Epidermal melanocyte (primary cell): Measurements from ENCODE around the gene LHPP.

Experiments used
- DNase-seq: peaks from one replicate; pipeline ENCODE4 v3.0.0; 2011; ENCODE audit warnings: low spot score; ENCODE audit not compliant: insufficient read length

Gene LHPP

DNA sequence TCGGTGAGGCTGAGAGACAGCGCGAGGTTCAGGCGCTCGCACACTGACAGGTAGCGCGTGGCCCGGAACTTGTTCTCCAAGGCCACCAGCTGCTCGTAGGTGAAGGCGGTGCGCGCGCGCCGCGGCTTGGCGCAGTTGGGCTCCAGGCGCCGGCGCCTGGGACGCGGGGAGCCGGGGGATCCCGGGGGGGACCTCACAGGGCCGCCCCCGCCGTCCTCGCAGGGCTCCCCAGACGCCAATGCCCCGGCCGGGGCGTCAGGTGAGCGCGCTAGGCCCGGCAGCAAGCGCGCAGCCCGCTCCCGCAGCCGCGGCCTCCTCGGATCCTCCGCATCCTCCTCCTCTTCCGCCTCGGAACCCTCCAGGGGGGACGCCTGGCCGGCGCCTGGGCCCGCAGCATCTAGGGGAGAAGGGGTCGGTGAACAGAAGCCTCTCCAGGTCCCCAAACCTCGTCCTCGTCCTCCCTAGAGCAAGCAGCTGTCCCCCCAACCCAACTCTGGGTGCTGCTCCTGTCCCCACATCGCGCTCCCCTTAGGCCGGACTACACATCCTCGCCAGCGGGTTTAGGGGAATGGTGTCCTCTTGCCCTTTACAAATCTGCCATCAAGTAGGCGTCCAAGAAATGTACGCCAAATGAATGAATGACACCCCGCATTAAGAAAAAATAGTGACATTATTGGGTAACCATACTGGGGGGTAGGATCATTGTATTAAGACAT, 13.7 kb upstream of the LHPP start:
- DNase-seq = no peak

DNA sequence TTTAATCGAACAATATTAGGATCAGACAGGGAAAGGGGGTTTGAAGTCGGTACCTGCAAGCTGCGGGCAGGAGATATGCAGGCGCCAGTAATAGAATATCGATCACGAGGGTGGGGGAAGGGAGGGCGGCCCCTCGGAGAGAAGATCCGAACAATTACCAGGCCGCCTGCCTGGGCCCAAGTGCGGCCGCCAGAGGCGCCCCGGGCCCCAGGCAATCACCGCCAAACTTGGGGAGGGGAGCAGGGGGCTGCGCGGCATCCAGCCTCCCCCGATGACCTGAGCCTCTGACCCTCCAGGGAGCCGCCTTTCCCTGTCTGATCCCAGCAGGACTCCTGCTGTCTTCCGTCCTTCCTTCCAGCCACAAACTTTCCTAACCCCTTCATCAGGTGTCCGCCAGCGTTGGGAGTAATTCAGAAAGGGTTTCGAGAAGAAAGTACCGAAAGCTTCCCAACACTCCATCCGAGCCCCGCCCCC, 12.9 kb upstream of the LHPP start:
- no peak for DNase-seq

GRCh38 chr10:124449170-124450011, 12.2 kb upstream of the LHPP start:
- no peak for DNase-seq

- no peak for DNase-seq
Measured at GRCh38 chr10:124450012-124450782, 11.4 kb upstream of the LHPP start, which contains the start of gene NKX1-2. Gene NKX1-2 (minus strand): TSS chr10:124450035. CDS start chr10:124449943, 92 bp downstream.

DNA sequence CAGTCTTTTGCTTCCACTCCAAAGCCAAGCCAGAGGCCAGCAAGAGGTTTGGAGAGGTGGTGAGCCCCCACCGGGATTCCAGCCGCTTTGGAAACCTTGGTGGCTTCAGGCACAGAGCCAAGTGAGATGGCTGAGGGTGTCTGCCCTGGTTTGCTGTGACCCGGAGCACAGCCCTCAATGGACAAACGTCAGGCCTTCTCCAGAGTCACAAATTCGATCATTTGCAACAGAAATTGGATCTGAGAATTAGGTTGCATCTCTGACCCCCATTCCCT, 10.9 kb upstream of the LHPP start:
- DNase-seq = no peak

DNA sequence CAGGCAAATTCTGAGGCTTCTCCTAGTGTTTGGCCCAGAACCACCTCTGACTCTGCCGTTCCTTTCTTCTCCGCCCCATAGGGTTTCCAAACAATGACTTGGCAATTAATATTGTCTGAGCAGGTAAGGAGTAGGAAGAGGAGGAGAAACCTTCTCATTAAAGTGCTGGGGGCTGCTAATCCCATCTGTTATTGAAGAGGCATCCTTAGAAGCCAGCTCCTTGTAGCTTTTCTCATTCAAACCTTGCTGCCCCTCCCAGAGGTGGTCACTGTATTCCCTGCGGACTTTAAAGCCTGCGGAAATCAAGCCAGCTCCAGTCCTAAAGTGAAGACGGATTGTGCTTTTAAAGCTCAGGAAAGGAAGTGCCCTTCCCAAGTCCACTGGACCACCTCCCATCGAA, 10.3 kb upstream of the LHPP start:
- no peak for DNase-seq

DNA sequence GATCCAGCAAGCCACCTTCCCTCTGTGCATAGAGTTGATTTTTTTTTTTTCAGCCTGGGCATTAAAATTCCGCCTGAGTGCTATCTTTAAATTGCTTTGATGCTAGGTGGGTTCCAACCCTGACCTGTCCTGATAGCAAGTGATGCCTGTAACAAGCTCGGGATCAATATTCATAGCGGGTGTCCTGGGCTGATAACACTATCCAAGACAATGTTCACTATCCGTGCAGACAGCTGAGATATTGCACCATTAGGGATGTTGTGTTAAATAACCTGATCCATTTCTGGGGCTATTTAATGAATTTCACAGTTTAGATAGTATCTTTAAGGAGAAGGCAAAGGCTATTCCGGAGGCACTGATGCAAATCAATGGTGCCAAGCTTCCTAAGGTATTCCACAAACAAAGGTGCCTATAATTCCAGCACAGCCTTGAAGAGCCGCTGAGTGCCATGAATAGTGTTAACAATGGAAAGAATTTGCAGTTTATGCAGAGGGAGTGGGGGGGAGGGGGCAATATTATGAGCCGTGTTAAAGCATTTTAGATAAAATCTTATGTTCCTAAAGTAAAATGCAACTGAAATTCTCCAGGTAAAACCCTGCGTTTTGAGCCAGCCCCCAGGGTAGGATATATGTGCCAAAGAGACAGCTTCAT, 7.5 kb upstream of the LHPP start:
- DNase-seq = no peak

- DNase-seq = no peak
Measured at GRCh38 chr10:124455441-124455840, 6.2 kb upstream of the LHPP start.

DNA sequence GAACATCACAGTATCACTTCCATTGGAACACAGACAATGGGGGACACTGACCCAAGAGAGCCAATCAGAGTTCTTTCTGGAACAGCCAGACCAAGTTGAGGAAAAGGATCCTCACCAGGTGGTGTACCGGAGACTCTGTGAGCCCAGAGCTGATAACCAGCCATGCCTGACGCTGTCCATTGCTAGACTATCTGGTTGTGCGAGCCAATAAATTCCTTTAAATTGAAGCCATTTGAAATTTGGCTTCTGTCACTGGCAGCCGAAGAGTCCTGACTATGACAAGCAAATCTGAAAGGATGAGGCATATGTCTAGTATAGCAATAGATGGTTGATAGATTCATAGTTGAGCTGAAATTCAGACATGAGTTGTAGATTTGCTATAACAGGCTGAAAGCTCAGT, 3.1 kb upstream of the LHPP start:
- no peak for DNase-seq

DNA sequence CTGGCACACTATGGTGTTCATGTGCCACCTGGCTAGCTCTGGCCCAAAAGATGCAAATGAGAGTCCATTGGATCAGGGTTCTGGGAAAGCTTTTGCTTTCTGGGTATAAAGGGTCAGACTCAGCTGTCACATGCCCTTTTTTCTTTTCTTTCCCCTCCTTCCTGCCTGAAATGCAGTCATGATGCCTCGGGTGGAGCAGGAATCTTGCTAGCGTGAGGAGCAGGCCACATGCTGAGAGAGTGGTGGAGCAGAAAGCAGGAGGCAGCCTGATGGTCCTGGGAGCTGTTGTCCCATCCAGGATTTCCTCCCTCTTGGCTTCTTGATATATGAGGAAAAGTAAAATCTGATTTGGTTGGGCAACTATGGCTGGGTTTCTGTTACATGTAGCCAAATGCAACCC, 2.7 kb upstream of the LHPP start:
- no peak for DNase-seq

- DNase-seq = no peak
Measured at GRCh38 chr10:124459395-124459794, 2.2 kb upstream of the LHPP start.

DNA sequence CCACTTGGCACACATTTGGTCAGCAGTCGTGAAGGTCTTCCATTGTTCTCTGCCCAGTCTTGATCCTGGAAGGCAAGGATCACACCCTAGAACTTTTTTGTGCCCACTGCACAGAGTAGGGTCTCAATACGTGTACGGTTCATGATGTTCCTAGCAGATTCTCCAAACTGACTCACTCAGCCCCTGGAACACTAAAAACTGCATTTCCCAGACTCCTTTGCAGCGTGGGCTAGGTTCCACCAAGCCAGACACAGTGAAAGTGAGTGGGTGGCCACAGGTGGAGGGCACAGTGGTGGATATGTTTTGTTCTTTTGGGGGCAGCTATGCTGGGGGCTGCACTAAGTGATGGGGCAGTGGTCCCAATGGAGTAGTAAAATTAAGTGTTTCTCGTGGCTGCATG, 1.5 kb upstream of the LHPP start:
- DNase-seq = no peak

GRCh38 chr10:124462348-124462695, 699 bp downstream of the LHPP start:
- DNase-seq = no peak

DNA sequence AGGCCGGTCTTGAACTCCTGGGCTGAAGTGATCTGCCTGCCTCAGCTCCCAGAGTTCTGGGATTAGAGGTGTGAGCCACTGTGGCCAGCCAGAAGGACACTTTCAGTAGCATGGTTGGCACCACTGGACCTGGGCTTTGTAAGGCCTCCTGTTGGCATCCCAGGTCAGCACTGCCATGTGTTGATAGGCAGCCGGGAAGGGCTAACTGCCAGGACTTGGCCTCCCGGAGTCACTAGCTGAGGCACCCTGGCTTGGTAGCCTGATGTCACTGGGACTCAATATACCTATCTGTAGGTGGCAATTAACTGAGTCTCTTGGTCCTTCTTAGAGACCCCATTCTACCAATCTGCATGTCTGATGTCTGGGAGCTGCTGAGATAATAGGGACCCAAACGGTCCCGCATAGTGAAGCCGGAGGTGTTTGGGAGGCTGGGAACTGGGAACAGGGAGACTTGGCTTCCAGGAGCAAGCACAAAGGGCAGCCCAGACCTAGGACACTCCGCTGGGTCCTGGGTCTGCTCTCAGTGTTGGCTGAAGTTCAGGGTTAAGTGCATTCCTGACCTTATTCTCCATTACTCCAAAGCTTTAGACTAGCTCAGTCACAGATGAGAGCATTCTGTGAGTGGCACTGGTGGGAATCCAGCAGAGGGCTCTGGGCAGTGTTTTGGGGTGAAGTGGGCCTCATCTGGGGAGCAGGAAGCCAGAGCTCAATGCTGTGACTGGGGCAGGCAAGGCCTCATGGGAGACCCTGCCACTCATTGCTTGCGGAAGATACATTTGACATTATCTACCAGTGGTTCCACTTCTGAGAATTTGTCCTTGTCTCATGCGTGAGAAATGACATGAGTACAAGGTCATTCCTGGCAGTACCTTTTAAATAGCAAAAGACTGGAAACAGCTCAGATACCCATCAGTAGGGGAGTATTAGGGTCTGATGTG, 2.7 kb downstream of the LHPP start:
- no peak for DNase-seq

DNA sequence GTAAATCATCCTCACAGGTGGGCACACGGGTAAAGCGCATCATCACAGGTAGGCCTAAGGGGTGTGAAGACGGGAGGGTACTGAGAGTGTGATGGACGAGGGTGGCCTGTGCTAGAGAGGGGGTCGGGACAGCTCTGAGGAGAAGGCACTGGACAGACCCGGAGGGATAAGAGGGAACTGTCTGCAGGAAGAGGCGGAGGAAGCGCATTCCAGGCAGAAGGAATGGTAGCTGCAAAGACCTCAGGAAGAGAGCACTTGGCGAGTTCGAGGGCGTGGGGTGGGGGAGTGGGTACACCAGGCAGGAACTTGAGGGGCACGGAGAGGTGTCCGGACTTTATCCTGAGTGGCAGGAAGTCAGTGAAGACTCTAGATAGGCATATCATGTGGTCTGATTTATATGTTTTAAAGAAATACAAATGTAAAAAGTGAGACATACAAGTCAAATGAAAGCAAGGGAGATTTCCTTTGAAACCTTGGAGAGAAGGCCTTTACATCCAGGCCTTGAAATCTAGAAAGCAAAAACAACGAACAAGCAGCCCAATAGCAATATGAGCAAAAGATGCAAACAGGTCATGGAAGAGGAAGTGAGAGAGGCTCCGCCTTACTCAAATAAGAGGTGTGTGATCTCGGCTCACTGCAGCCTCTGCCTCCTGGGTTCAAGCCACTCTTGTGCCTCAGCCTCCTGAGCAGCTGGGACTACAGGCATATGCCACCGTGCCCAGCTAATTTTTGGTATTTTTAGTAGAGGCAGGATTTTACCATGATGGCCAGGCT, 3.6 kb downstream of the LHPP start:
- no peak for DNase-seq

DNA sequence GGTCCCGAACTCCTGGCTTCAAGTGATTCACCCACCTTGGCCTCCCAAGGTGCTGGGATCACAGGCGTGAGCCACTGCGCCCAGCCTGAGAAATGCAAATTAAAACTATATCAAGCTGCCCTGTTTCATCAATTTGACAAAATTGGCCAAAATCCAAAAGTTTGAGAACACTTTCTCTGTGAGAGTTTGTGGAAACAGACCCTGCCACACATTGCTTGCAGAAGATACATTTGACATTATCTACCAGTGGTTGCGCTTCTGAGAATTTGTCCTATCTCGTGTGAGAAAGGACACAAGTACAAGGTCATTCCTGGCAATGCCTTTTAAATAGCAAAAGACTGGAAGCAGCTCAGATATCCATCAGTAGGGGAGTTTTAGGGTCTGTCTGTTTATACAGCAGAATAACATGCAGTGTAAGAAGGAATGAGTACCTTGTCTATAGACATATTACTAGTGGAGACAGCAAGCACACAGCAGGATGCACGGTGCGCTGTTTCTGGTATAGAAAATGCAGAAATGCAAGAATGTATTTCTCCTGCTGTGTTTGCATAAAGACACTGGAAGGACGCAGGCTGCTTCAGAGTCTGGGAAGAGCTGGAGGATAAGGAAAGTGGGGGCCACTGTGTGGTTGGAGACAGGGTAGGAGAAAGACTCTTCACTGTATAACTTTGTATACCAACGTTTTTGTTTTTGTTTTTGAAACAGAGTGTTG, 4.3 kb downstream of the LHPP start:
- no peak for DNase-seq

DNA sequence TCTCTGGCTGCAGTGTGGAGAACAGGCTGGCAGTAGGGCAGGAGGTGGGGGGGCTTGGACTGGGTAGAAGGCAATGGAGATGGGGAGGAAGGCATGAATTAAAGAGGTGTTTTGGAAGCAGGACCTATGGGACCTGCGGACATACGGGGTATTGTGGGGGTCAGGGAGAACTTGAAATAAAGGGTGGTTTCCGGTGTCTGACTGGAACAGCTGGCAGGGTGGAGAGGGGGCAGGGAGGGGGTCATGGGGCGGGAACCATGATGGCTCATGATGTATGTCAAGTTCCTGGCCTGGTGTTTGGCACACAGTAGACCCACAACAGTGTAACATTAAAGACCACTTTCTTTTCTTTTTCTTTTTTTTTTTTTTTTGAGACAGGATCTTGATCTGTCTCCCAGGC, 5.5 kb downstream of the LHPP start:
- no peak for DNase-seq

DNA sequence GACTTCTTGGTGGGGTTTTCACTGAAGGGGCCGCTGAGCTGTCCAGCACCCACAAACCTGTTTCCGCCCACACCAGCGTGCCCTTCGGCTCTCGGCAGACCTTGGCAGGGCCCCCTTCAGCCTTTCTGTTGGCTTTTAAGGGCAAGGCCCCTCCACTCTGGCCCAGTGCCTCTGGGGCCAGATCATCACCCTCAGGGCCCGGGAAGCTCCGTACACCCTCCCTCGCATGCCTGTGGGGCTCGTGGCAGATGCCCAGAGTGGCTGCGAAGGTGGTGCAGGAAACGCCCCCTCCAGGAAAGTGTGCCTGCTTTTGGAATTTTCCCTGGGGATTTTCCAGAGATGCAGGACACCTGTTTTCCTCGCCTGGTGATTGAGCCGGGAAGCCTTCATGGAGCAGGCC, 7.0 kb downstream of the LHPP start:
- no peak for DNase-seq

- DNase-seq = no peak
Measured at GRCh38 chr10:124469956-124470484, 8.4 kb downstream of the LHPP start.
